DND-41 (cell line): ENCODE data around the gene WDR5.

Experiments
- EZH2 ChIP-seq: IDR thresholded peaks from 3 replicates; pipeline ENCODE4 v1.6.1; 2012; ENCODE audit warnings: borderline replicate concordance, low read depth, mild to moderate bottlenecking, moderate library complexity, low read length, inconsistent platforms; ENCODE audit not compliant: severe bottlenecking
- TF ChIP-seq, protein P1 (sequence below): IDR thresholded peaks from 2 replicates; pipeline ENCODE4 v1.5.1; 2012; ENCODE audit warnings: borderline replicate concordance, low read length, moderate library complexity, mild to moderate bottlenecking; ENCODE audit not compliant: poor library complexity, severe bottlenecking; ENCODE audit errors: extremely low read depth

DNA sequence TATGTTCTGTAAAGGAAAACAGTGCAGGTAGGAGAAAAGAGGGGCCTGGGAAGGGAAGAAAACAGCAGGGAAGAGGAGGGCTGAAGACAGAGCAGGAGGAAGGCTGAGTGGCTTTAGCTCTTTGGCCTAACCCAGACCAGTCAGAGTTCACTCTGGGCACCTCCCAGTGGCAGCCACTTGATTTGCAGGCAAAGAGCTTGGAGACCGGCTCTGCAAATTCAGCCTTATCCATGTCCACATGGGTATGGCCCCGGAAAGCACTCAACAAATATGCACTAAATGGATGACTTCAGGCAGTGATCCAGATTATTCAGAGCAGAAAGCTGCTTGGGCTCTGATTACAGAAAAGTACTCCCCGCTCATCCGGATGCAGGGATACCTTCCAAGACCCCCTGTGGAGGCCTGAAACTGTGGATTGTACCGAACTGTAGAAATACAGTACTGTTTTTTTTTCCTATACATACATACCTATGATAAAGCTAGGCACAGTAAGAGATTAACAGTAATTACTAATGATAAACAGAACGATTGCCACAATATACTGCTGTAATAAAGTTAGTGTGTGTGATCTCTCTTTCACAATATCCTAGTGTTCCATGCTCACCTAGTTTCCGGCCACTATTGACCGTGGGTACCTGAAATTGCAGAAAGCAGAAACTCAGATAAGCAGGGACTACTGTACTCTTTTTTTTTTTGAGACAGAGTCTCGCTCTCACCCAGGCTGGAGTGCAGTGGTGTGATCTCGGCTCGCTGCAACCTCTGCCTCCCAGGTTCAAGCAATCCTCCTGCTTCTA lies 33.1 kb downstream of the WDR5 start:
- TF ChIP-seq, protein P1, sequence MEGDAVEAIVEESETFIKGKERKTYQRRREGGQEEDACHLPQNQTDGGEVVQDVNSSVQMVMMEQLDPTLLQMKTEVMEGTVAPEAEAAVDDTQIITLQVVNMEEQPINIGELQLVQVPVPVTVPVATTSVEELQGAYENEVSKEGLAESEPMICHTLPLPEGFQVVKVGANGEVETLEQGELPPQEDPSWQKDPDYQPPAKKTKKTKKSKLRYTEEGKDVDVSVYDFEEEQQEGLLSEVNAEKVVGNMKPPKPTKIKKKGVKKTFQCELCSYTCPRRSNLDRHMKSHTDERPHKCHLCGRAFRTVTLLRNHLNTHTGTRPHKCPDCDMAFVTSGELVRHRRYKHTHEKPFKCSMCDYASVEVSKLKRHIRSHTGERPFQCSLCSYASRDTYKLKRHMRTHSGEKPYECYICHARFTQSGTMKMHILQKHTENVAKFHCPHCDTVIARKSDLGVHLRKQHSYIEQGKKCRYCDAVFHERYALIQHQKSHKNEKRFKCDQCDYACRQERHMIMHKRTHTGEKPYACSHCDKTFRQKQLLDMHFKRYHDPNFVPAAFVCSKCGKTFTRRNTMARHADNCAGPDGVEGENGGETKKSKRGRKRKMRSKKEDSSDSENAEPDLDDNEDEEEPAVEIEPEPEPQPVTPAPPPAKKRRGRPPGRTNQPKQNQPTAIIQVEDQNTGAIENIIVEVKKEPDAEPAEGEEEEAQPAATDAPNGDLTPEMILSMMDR, result peak; percentile 28
- no peak for TF ChIP-seq EZH2
